K562 (cell line): ENCODE data around the gene SLC4A3. TPM values are rescaled to one million over a fixed set of nuclear protein-coding genes. Genes with fewer than 3 reads are reported as not detected.

ENCODE experiments used
- DMBX1 ChIP-seq: fragments of 250-450 bp; sonication (Bioruptor Pico); IDR thresholded peaks from 2 replicates; pipeline ENCODE4 v1.8.0; 2022; ENCODE audit warnings: inconsistent platforms, mild to moderate bottlenecking, moderate library complexity, borderline replicate concordance
- HDAC3 ChIP-seq: fragments of 450-650 bp; IDR thresholded peaks from 2 replicates; pipeline ENCODE4 v1.6.1; 2018; ENCODE audit warnings: borderline replicate concordance, mild to moderate bottlenecking, moderate library complexity; ENCODE audit not compliant: partially characterized antibody
- HLTF ChIP-seq: fragments of 450-650 bp; IDR thresholded peaks from 2 replicates; pipeline ENCODE4 v1.6.1; 2016
- KDM2B ChIP-seq: fragments of 250-450 bp; sonication (Bioruptor Pico); IDR thresholded peaks from 2 replicates; pipeline ENCODE4 v1.8.0; 2021; ENCODE audit warnings: mild to moderate bottlenecking, moderate library complexity
- LEF1 ChIP-seq: fragments of 450-650 bp; IDR thresholded peaks from 2 replicates; pipeline ENCODE4 v1.6.1; 2016; ENCODE audit warnings: mild to moderate bottlenecking
- MTF1 ChIP-seq: fragments of 250-450 bp; sonication (Bioruptor Pico); IDR thresholded peaks from 2 replicates; pipeline ENCODE4 v1.9.0; 2021; ENCODE audit warnings: moderate library complexity, mild to moderate bottlenecking, inconsistent platforms, borderline replicate concordance
- RBFOX2 ChIP-seq: fragments of 200-400 bp; formaldehyde crosslinking; IDR thresholded peaks from 2 replicates; pipeline ENCODE4 v1.6.1; 2017; ENCODE audit warnings: low read depth, mild to moderate bottlenecking, low read length, moderate library complexity
- RCOR1 ChIP-seq, 2 experiments: IDR thresholded peaks; 2 replicates each; pipeline ENCODE4 v1.6.1; 2012; ENCODE audit warnings: low read depth in 2 of 2, low read length in 2 of 2, borderline replicate concordance in 1 of 2, improper control_type of control experiment in 1 of 2
- SMAD4 ChIP-seq: fragments of 250-450 bp; sonication (Bioruptor Pico); conservative IDR thresholded peaks from 2 replicates; pipeline ENCODE4 v1.8.0; 2021; ENCODE audit warnings: inconsistent platforms, mild to moderate bottlenecking, moderate library complexity
- ZNF212 ChIP-seq: fragments of 450-650 bp; formaldehyde crosslinking; IDR thresholded peaks from 2 replicates; pipeline ENCODE4 v1.4.0; 2020; ENCODE audit warnings: mild to moderate bottlenecking
- polyA plus RNA-seq, 8 experiments: library from polyadenylated mRNA; depleted of rRNA in 4 of 8; stranded (reverse) in 5 of 8; unstranded in 3 of 8; fragments of >200 nt; fragmentation: Nextera tagmentation in 2 of 8; fragmentation: Illumina TruSeq in 1 of 8; extraction: Ambion mirVana in 2 of 8; extraction: Trizol in 1 of 8; gene quantifications; 2 replicates each; pipeline versions ENCODE4 v1.2.1 to v1.2.3, GENCODE V29; 2011 to 2014; ENCODE audit warnings: inconsistent platforms in 1 of 8, missing spikeins in 1 of 8
- total RNA-seq, 7 experiments: library from RNA; depleted of rRNA in 6 of 7; stranded (reverse); fragments of >200 nt in 6 of 7; fragmentation: Illumina TruSeq in 2 of 7; extraction: Trizol in 2 of 7; gene quantifications; 2 replicates each; pipeline versions ENCODE4 v1.2.1 to v1.2.3, GENCODE V29; 2011 to 2021; ENCODE audit warnings: low replicate concordance in 1 of 7
- TF ChIP-seq, protein P1 (sequence below): fragments of 250-450 bp; sonication (Bioruptor Pico); IDR thresholded peaks from 2 replicates; pipeline ENCODE4 v1.4.0; 2020
- TF ChIP-seq, protein P2 (sequence below): fragments of 450-650 bp; formaldehyde crosslinking; IDR thresholded peaks from 2 replicates; pipeline ENCODE4 v1.4.0; 2020; ENCODE audit warnings: mild to moderate bottlenecking, moderate library complexity
- TF ChIP-seq, protein P3 (sequence below), 2 experiments: IDR thresholded peaks in 1 of 2; conservative IDR thresholded peaks in 1 of 2; 2 replicates each; pipeline ENCODE4 v1.6.1; 2016; ENCODE audit warnings: low read depth in 2 of 2, mild to moderate bottlenecking in 1 of 2, missing compliant biosample characterization in 1 of 2, missing genetic modification characterization in 1 of 2, moderate library complexity in 1 of 2
- TF ChIP-seq, protein P4 (sequence below): sonication (generic); formaldehyde crosslinking; IDR thresholded peaks from 2 replicates; pipeline ENCODE4 v1.8.0; 2022; ENCODE audit warnings: mild to moderate bottlenecking, missing genetic modification reagents
- TF ChIP-seq, protein P5 (sequence below): fragments of 450-650 bp; IDR thresholded peaks from 2 replicates; pipeline ENCODE4 v1.6.1; 2017; ENCODE audit warnings: antibody characterized with exemption, mild to moderate bottlenecking

Gene SLC4A3
- total and polyA plus RNA-seq, 9 of the 15 experiments (the other 6 are each of a cell fraction or from before 2014, with no cell fraction given) = 0.04 to 0.31 (median 0.16) TPM; not detected in 5

DNA sequence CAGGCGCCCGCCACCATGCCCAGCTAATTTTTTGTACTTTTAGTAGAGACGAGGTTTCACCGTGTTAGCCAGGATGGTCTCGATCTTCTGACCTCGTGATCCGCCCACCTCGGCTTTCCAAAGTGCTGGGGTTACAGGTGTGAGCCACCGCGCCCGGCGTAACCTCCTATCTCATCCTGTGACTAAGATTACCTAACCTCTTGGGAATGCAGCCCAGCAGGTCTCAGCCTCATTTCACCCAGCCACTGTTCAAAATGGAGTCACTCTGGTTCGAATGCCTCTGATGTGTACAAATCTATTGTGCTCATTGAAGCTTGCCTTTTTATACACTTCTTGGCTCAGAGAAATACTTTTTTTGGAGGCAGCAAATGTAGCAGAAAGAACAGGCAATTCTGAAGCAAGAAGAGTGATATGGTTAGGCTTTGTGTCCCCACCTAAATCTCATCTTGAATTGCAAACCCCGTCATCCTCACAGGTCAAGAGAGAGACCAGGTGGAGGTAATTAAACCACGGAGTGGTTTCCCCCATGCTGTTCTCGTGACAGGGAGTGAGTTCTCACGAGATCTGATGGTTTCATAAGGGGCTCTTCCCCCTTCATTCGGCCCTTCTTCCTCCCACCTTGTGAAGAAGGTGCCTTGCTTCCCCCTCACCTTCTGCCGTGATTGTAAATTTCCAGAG is 60.6 kb downstream of the SLC4A3 start (continued):
- TF ChIP-seq, protein P1, sequence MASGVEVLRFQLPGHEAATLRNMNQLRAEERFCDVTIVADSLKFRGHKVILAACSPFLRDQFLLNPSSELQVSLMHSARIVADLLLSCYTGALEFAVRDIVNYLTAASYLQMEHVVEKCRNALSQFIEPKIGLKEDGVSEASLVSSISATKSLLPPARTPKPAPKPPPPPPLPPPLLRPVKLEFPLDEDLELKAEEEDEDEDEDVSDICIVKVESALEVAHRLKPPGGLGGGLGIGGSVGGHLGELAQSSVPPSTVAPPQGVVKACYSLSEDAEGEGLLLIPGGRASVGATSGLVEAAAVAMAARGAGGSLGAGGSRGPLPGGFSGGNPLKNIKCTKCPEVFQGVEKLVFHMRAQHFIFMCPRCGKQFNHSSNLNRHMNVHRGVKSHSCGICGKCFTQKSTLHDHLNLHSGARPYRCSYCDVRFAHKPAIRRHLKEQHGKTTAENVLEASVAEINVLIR (CRISPR knock-in tag) = no peak
- no peak for TF ChIP-seq HDAC3
- TF ChIP-seq, protein P2, sequence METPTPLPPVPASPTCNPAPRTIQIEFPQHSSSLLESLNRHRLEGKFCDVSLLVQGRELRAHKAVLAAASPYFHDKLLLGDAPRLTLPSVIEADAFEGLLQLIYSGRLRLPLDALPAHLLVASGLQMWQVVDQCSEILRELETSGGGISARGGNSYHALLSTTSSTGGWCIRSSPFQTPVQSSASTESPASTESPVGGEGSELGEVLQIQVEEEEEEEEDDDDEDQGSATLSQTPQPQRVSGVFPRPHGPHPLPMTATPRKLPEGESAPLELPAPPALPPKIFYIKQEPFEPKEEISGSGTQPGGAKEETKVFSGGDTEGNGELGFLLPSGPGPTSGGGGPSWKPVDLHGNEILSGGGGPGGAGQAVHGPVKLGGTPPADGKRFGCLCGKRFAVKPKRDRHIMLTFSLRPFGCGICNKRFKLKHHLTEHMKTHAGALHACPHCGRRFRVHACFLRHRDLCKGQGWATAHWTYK (CRISPR knock-in tag) = no peak
- TF ChIP-seq LEF1 = no peak
- TF ChIP-seq, protein P3, sequence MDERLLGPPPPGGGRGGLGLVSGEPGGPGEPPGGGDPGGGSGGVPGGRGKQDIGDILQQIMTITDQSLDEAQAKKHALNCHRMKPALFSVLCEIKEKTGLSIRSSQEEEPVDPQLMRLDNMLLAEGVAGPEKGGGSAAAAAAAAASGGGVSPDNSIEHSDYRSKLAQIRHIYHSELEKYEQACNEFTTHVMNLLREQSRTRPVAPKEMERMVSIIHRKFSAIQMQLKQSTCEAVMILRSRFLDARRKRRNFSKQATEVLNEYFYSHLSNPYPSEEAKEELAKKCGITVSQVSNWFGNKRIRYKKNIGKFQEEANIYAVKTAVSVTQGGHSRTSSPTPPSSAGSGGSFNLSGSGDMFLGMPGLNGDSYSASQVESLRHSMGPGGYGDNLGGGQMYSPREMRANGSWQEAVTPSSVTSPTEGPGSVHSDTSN (CRISPR knock-in tag; IDR thresholded peaks at IDR 0.05; ENCODE audit: low read depth) = no peak
- TF ChIP-seq, protein P3 (tag; conservative IDR thresholded peaks at IDR 0.05; ENCODE audit: low read depth) = no peak
- TF ChIP-seq ZNF212 = no peak
- TF ChIP-seq DMBX1 (CRISPR knock-in tag) = peak; percentile 92
- TF ChIP-seq, protein P4, sequence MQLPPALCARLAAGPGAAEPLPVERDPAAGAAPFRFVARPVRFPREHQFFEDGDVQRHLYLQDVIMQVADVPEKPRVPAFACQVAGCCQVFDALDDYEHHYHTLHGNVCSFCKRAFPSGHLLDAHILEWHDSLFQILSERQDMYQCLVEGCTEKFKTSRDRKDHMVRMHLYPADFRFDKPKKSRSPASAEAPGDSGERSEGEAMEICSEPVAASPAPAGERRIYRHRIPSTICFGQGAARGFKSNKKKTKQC (CRISPR knock-in tag) = no peak
- TF ChIP-seq RCOR1 (IDR thresholded peaks at IDR 0.05; ENCODE audit: borderline replicate concordance in 1 of 2, low read depth in 2 of 2, low read length in 2 of 2) = no peak
- no peak for TF ChIP-seq RBFOX2
- TF ChIP-seq SMAD4 (CRISPR knock-in tag) = peak; percentile 48; the same call in 1 of the 2 replicates
- TF ChIP-seq HLTF = no peak
- TF ChIP-seq, protein P5, sequence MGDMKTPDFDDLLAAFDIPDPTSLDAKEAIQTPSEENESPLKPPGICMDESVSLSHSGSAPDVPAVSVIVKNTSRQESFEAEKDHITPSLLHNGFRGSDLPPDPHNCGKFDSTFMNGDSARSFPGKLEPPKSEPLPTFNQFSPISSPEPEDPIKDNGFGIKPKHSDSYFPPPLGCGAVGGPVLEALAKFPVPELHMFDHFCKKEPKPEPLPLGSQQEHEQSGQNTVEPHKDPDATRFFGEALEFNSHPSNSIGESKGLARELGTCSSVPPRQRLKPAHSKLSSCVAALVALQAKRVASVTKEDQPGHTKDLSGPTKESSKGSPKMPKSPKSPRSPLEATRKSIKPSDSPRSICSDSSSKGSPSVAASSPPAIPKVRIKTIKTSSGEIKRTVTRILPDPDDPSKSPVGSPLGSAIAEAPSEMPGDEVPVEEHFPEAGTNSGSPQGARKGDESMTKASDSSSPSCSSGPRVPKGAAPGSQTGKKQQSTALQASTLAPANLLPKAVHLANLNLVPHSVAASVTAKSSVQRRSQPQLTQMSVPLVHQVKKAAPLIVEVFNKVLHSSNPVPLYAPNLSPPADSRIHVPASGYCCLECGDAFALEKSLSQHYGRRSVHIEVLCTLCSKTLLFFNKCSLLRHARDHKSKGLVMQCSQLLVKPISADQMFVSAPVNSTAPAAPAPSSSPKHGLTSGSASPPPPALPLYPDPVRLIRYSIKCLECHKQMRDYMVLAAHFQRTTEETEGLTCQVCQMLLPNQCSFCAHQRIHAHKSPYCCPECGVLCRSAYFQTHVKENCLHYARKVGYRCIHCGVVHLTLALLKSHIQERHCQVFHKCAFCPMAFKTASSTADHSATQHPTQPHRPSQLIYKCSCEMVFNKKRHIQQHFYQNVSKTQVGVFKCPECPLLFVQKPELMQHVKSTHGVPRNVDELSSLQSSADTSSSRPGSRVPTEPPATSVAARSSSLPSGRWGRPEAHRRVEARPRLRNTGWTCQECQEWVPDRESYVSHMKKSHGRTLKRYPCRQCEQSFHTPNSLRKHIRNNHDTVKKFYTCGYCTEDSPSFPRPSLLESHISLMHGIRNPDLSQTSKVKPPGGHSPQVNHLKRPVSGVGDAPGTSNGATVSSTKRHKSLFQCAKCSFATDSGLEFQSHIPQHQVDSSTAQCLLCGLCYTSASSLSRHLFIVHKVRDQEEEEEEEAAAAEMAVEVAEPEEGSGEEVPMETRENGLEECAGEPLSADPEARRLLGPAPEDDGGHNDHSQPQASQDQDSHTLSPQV = peak; percentile 95
- TF ChIP-seq MTF1 (CRISPR knock-in tag) = 0 out of 2 replicates have a peak, but pooled peaks have one; percentile 24
- no peak for TF ChIP-seq KDM2B (CRISPR knock-in tag)
